Measurements from ENCODE around the gene ING2.
A peak's percentile ranks its signal among the peaks of the same experiment; 100 is the strongest.

Gene ING2

GRCh38 chr4:183499801-183500200, 5.1 kb upstream of the ING2 start:
- no peak for DNase-seq

- no peak for DNase-seq
Observed at GRCh38 chr4:183503497-183504063, 1.3 kb upstream of the ING2 start.

- DNase-seq, result peak; percentile 99
Observed at GRCh38 chr4:183504064-183504929, 561 bp upstream of the ING2 start.

GRCh38 chr4:183505611-183506388, 942 bp downstream of the ING2 start:
- DNase-seq, result peak; percentile 94

GRCh38 chr4:183506389-183506735, 1.5 kb downstream of the ING2 start:
- no peak for DNase-seq

- no peak for DNase-seq
Observed at GRCh38 chr4:183507925-183508696, 3.3 kb downstream of the ING2 start.

- DNase-seq, result no peak
Observed at GRCh38 chr4:183508697-183509335, 4.0 kb downstream of the ING2 start.

GRCh38 chr4:183515411-183515810, 10.6 kb downstream of the ING2 start:
- no peak for DNase-seq

- DNase-seq, result no peak
Observed at GRCh38 chr4:183517194-183517593, 12.3 kb downstream of the ING2 start.

- DNase-seq, result no peak
Observed at GRCh38 chr4:183517781-183518180, 12.9 kb downstream of the ING2 start.

- DNase-seq, result no peak
Observed at GRCh38 chr4:183522821-183523220, 18.0 kb downstream of the ING2 start.

- no peak for DNase-seq
Observed at GRCh38 chr4:183527326-183527725, 22.5 kb downstream of the ING2 start.

- peak; percentile 44 for DNase-seq
Observed at GRCh38 chr4:183532821-183533220, 28.0 kb downstream of the ING2 start.

GRCh38 chr4:183533698-183534097, 28.8 kb downstream of the ING2 start:
- no peak for DNase-seq

GRCh38 chr4:183540410-183541009, 35.7 kb downstream of the ING2 start:
- no peak for DNase-seq

GRCh38 chr4:183541010-183541751, 36.3 kb downstream of the ING2 start:
- DNase-seq, result no peak

GRCh38 chr4:183541752-183542040, 36.8 kb downstream of the ING2 start:
- no peak for DNase-seq

- DNase-seq, result no peak
Observed at GRCh38 chr4:183543435-183543834, 38.6 kb downstream of the ING2 start.

GRCh38 chr4:183544109-183544508, 39.3 kb downstream of the ING2 start:
- DNase-seq, result no peak

- DNase-seq, result no peak
Observed at GRCh38 chr4:183546376-183546775, 41.5 kb downstream of the ING2 start.

- no peak for DNase-seq
Observed at GRCh38 chr4:183548306-183548705, 43.4 kb downstream of the ING2 start.

All from right hindlimb (tissue), 1 donor.